ENCODE measurements around the gene RTN4RL1. TPM values are rescaled to one million over a fixed set of nuclear protein-coding genes. Genes with fewer than 3 reads are reported as not detected.
"Not testable (repeated sequence)": the region's sequence is repeated elsewhere in the genome, so short reads cannot be mapped to it uniquely, and the experiment has no call there.

Gene RTN4RL1
- total and polyA plus RNA-seq, 10 donors, result 0.09 to 4.5 (median 1.2) TPM

DNA sequence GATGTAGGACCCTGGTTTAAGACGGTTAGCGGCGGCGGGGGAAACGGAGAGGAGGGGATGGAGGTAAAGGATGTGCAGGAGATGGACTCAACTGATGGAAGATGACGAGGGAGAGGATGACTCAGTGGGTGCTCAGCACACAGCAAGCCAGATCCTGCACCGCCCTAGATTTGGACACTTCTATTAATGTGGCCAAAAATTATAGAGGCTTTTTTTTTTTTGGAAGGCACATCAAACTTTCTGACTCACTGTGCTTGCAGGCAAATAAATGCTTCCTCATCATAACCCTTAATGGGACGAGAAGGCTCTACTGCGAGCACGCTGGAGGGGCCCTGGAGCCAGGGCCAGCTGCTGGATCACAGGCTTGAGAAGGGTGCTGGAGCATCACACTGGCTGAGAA, 36.0 kb downstream of the RTN4RL1 start:
- H3K4me1 ChIP-seq, result no peaks in the 10 kb centered on the region
- TF ChIP-seq, protein P1, sequence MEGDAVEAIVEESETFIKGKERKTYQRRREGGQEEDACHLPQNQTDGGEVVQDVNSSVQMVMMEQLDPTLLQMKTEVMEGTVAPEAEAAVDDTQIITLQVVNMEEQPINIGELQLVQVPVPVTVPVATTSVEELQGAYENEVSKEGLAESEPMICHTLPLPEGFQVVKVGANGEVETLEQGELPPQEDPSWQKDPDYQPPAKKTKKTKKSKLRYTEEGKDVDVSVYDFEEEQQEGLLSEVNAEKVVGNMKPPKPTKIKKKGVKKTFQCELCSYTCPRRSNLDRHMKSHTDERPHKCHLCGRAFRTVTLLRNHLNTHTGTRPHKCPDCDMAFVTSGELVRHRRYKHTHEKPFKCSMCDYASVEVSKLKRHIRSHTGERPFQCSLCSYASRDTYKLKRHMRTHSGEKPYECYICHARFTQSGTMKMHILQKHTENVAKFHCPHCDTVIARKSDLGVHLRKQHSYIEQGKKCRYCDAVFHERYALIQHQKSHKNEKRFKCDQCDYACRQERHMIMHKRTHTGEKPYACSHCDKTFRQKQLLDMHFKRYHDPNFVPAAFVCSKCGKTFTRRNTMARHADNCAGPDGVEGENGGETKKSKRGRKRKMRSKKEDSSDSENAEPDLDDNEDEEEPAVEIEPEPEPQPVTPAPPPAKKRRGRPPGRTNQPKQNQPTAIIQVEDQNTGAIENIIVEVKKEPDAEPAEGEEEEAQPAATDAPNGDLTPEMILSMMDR (IDR thresholded peaks at IDR 0.05 in 8 of 11, conservative IDR thresholded peaks at IDR 0.05 in 3 of 11), result no peak
- TF ChIP-seq POLR2AphosphoS5 (IDR thresholded peaks at IDR 0.05) (no peak), POLR2A (IDR thresholded peaks at IDR 0.05) (no peak)
- H3K4me3 ChIP-seq, result no peak overlapping the region
- H3K27ac ChIP-seq, result no peak overlapping the region
- WGBS, 5 donors, result 89 to 95% (median 92%) methylated on average over 10 of the region's 10 CpGs
- H3K9me3 ChIP-seq, result no peaks in the 10 kb centered on the region
- intact Hi-C loops (cut with DNase I; ENCODE audit: low total_unique reads), result no loop called here
- no peaks in the 10 kb centered on the region for H3K36me3 ChIP-seq
- no peaks in the 10 kb centered on the region for H3K27me3 ChIP-seq (replicated peaks in 1 of 7)
- DNase-seq, result no peak

GRCh38 chr17:1986783-1987451, 38.2 kb downstream of the RTN4RL1 start:
- no peak for DNase-seq
- H3K36me3 ChIP-seq, result no peaks in the 10 kb centered on the region
- TF ChIP-seq POLR2AphosphoS5 (IDR thresholded peaks at IDR 0.05) (no peak), POLR2A (IDR thresholded peaks at IDR 0.05) (no peak)
- TF ChIP-seq, protein P1 (IDR thresholded peaks at IDR 0.05 in 8 of 11, conservative IDR thresholded peaks at IDR 0.05 in 3 of 11), result no peak
- WGBS, 5 donors, result 79 to 88% (median 86%) methylated on average over 18 of the region's 18 CpGs
- intact Hi-C loops (cut with DNase I; ENCODE audit: low total_unique reads), result no loop called here
- H3K27ac ChIP-seq, result no peak overlapping the region
- peaks cover 0 to 7% (median 0%) of the 10 kb centered on the region in 7 donors for H3K27me3 ChIP-seq (replicated peaks in 1 of 7)
- H3K4me3 ChIP-seq, result no peak overlapping the region
- no peaks in the 10 kb centered on the region for H3K9me3 ChIP-seq
- H3K4me1 ChIP-seq, result no peaks in the 10 kb centered on the region

- H3K27me3 ChIP-seq (replicated peaks in 1 of 7), result peaks cover 0 to 7% (median 0%) of the 10 kb centered on the region in 7 donors
- no peak for DNase-seq
- TF ChIP-seq POLR2A (IDR thresholded peaks at IDR 0.05), result no peak
- no peak for TF ChIP-seq POLR2AphosphoS5 (IDR thresholded peaks at IDR 0.05)
- TF ChIP-seq, protein P1 (IDR thresholded peaks at IDR 0.05 in 8 of 11, conservative IDR thresholded peaks at IDR 0.05 in 3 of 11), result no peak
- no peaks in the 10 kb centered on the region for H3K9me3 ChIP-seq
- intact Hi-C loops (cut with DNase I; ENCODE audit: low total_unique reads), result no loop called here
- 70 to 85% (median 73%) methylated on average over 3 to 4 of the region's 4 CpGs for WGBS, 5 donors
- H3K27ac ChIP-seq, result no peak overlapping the region
- H3K36me3 ChIP-seq, result no peaks in the 10 kb centered on the region
- H3K4me1 ChIP-seq, result no peaks in the 10 kb centered on the region
- no peak overlapping the region for H3K4me3 ChIP-seq
Measured at GRCh38 chr17:1985686-1986085, 39.4 kb downstream of the RTN4RL1 start.

- no peak overlapping the region for H3K27ac ChIP-seq
- no peaks in the 10 kb centered on the region for H3K36me3 ChIP-seq
- no peak overlapping the region for H3K4me3 ChIP-seq
- peaks cover 0 to 7% (median 0%) of the 10 kb centered on the region in 7 donors for H3K27me3 ChIP-seq (replicated peaks in 1 of 7)
- WGBS, 5 donors, result 92 to 97% (median 92%) methylated on average over 4 of the region's 4 CpGs
- no peaks in the 10 kb centered on the region for H3K4me1 ChIP-seq
- no peaks in the 10 kb centered on the region for H3K9me3 ChIP-seq
- TF ChIP-seq, protein P1 (IDR thresholded peaks at IDR 0.05 in 8 of 11, conservative IDR thresholded peaks at IDR 0.05 in 3 of 11), result no peak
- no peak for TF ChIP-seq POLR2AphosphoS5 (IDR thresholded peaks at IDR 0.05)
- no peak for TF ChIP-seq POLR2A (IDR thresholded peaks at IDR 0.05)
- intact Hi-C loops (cut with DNase I; ENCODE audit: low total_unique reads), result no loop called here
- DNase-seq, result no peak
Measured at GRCh38 chr17:1985093-1985492, 40.0 kb downstream of the RTN4RL1 start.

DNA sequence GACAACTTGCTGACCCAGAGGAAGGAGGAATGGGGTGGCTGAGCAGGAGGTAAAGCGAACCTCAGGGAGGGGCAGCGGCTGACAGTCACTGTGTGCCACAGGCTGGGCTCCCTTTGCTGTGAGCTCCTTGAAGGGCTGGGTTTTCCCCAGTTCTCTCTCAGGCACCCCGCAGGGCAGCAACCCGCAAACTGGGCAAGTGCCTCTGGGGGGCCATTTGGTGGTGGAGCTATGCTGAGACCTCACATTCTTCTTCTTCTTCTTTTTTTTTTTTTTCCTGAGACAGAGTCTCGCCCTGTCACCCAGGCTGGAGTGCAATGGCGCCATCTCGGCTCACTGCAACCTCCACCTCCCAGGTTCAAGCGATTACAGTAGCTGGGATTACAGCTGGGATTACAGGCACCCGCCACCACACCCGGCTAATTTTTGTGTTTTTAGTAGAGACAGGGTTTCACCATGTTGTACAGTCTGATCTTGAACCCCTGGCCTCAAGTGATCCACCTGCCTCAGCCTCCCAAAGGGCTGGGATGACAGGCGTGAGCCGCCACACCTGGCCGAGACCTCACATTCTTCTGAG, 42.3 kb downstream of the RTN4RL1 start:
- H3K27me3 ChIP-seq (replicated peaks in 1 of 7), result peaks cover 0 to 15% (median 3%) of the 10 kb centered on the region in 7 donors
- DNase-seq; H3K4me1 ChIP-seq; intact Hi-C loops (cut with DNase I; ENCODE audit: low total_unique reads); H3K9me3 ChIP-seq; H3K4me3 ChIP-seq; H3K36me3 ChIP-seq; H3K27ac ChIP-seq: not testable (repeated sequence)
- WGBS, 5 donors, result 86 to 93% (median 89%) methylated on average over 13 of the region's 13 CpGs

Data from spleen (tissue), 11 donors.